ENCODE data around the gene RRAS2. TPM values are rescaled to one million over a fixed set of nuclear protein-coding genes. Genes with fewer than 3 reads are reported as not detected.

RRAS2 gene
- total and polyA plus RNA-seq, 2 of the 4 experiments (the other 2 are of a cell fraction): 85.5 to 106 TPM

- BruUV-seq (replicated peaks): no TSS peak
- no peak overlapping the region for H2AFZ ChIP-seq (replicated peaks; ENCODE audit: low read length, poor library complexity)
Observed at GRCh38 chr11:14390669-14391068, 31.7 kb upstream of the RRAS2 start.

More at GRCh38 chr11:14390669-14391068, 31.7 kb upstream of the RRAS2 start:
- Histone ChIP-seq H3K18ac (ENCODE audit: low read depth, low read length) (no peak overlapping the region), H3K9ac (ENCODE audit: low read depth, low read length) (no peak overlapping the region), H2BK5ac (ENCODE audit: low read depth, low read length, poor library complexity, severe bottlenecking) (no peak overlapping the region), H3K4me1 (ENCODE audit: control insufficient read depth, insufficient read depth, low read length) (no peaks in the 10 kb centered on the region), H3K27ac (ENCODE audit: insufficient read depth, low read length) (no peak overlapping the region), H4K8ac (ENCODE audit: low read depth in 2 of 2, low read length in 2 of 2) (no peak overlapping the region), H4K5ac (ENCODE audit: low read depth, low read length) (no peak overlapping the region), H3K9me3 (ENCODE audit: control insufficient read depth, insufficient read depth, low read length) (no peaks in the 10 kb centered on the region), H3K4me3 (ENCODE audit: insufficient read depth, low read depth, low read length) (no peak overlapping the region), H3K36me3 (ENCODE audit: control insufficient read depth, insufficient read depth, low read length) (no peaks in the 10 kb centered on the region), H2BK15ac (ENCODE audit: low read depth, low read length) (no peak overlapping the region), H3K27me3 (ENCODE audit: control insufficient read depth, insufficient read depth, low read length) (no peaks in the 10 kb centered on the region), H3K23ac (ENCODE audit: low read depth, low read length) (no peak overlapping the region), H3K9me1 (ENCODE audit: insufficient read depth, low read length) (0 out of 2 replicates have a peak, but pooled peaks cover 3% of the 10 kb centered on the region), H3K4ac (ENCODE audit: low read depth, low read length) (no peak overlapping the region), H3K4me2 (ENCODE audit: low read depth, low read length) (no peak overlapping the region), H2AK5ac (ENCODE audit: low read depth, low read length) (no peak overlapping the region), H2BK120ac (ENCODE audit: low read depth, low read length) (no peak overlapping the region), H3K56ac (ENCODE audit: extremely low read depth, insufficient read depth, low read length) (no peak overlapping the region), H3K14ac (replicated peaks; ENCODE audit: low read depth, low read length) (no peak overlapping the region), H3K79me1 (ENCODE audit: low read depth in 1 of 2, low read length in 2 of 2) (no peaks in the 10 kb centered on the region), H4K20me1 (ENCODE audit: insufficient read depth, low read length) (no peaks in the 10 kb centered on the region), H2BK20ac (ENCODE audit: low read depth, low read length) (no peak overlapping the region), H4K91ac (ENCODE audit: insufficient read depth, low read depth, low read length) (no peak overlapping the region), H2AK9ac (replicated peaks; ENCODE audit: low read depth, low read length, poor library complexity) (no peak overlapping the region)
- TF ChIP-seq MAFK (IDR thresholded peaks at IDR 0.05; ENCODE audit: low read depth, low read length) (no peak), RFX5 (IDR thresholded peaks at IDR 0.05; ENCODE audit: low read depth, low read length) (no peak), POLR2A (IDR thresholded peaks at IDR 0.05; ENCODE audit: low read depth, low read length) (no peak), BHLHE40 (IDR thresholded peaks at IDR 0.05; ENCODE audit: low read depth, low read length) (no peak), FOS (IDR thresholded peaks at IDR 0.05; ENCODE audit: low read depth, low read length) (no peak), CHD1 (IDR thresholded peaks at IDR 0.05; ENCODE audit: low read depth, low read length) (no peak), RAD21 (IDR thresholded peaks at IDR 0.05; ENCODE audit: low read length) (no peak)
- intact Hi-C loops (cut with micrococcal nuclease): no loop called here
- POLR2A ChIA-PET (ENCODE audit: unreplicated experiment): no interaction called here
- dilution Hi-C loops (cut with HindIII; ENCODE audit: low sequenced_read_pairs, unreplicated experiment): no loop called here
- ATAC-seq (ENCODE audit: low read depth) (no peak), DNase-seq (no peak)
- in situ Hi-C loops (cut with MboI; ENCODE audit: low sequenced_read_pairs): no loop called here
- WGBS, 2 experiments (ENCODE audit: extremely low coverage in 2 of 2, insufficient read length in 1 of 2): no CpG with 5 or more reads among the region's 1 CpG
- CTCF ChIA-PET: interaction anchor here (0.7 kb wide), 2 partner anchors 19 to 1218 kb away, joined by 3 read pairs; no protein-coding TSS in a partner anchor
